Measurements from ENCODE around the gene CASK.

- TF ChIP-seq CTCF (IDR thresholded peaks at IDR 0.05; ENCODE audit: low read depth, low read length, poor library complexity, severe bottlenecking) (no peak), EZH2phosphoT487 (IDR thresholded peaks at IDR 0.05; ENCODE audit: borderline replicate concordance, low read length) (no peak)
These were observed 451.0 kb downstream of the CASK start for GRCh38 chrX:41472231-41472815.
